SK-N-SH (cell line): Measurements from ENCODE around the gene DDX4. TPM values are rescaled to one million over a fixed set of nuclear protein-coding genes. Genes with fewer than 3 reads are reported as not detected.
"Not testable (repeated sequence)": the region's sequence is repeated elsewhere in the genome, so short reads cannot be mapped to it uniquely, and the experiment has no call there.

Source experiments
- CTCF ChIA-PET: fragments of 300-600, 350-600 bp; formaldehyde crosslinking; extraction: SDS; loops from one replicate; lab custom pipeline; 2021; lab: Yijun Ruan, JAX
- POLR2A ChIA-PET: fragments of 350-600 bp; sonication (Branson Sonifier 250); formaldehyde crosslinking; extraction: SDS; loops from one replicate; lab custom pipeline; 2020; ENCODE audit warnings: antibody characterized with exemption, inconsistent platforms; lab: Yijun Ruan, JAX
- DNase-seq: peaks from one replicate; pipeline ENCODE4 v3.0.0; 2012
- H2AFZ ChIP-seq: fragments of 200-600 bp; sonication (generic); 2 replicates; pipeline ENCODE4 v1.8.1; 2016; ENCODE audit warnings: antibody characterized with exemption, mild to moderate bottlenecking, low read depth
- H3F3A ChIP-seq: fragments of 200-600 bp; sonication (generic); replicated peaks from 2 replicates; pipeline ENCODE3; 2016; ENCODE audit warnings: antibody characterized with exemption, mild to moderate bottlenecking; ENCODE audit not compliant: insufficient read depth
- H3K27ac ChIP-seq, 2 experiments: fragments of 200-500 bp in 1 of 2; fragments of 200-600 bp in 1 of 2; sonication (Bioruptor generic) in 1 of 2; sonication (generic), shearing (Covaris generic) in 1 of 2; 2 replicates each; pipeline versions ENCODE4 v1.5.1 to v1.6.1; 2014 to 2016; ENCODE audit warnings: low read depth in 2 of 2, inconsistent platforms in 1 of 2, low read length in 1 of 2, mild to moderate bottlenecking in 1 of 2, mixed read lengths in 1 of 2
- H3K27me3 ChIP-seq: fragments of 200-600 bp; sonication (generic), shearing (Covaris generic); 2 replicates; pipeline ENCODE4 v1.6.1; 2016; ENCODE audit warnings: mixed run types; ENCODE audit not compliant: insufficient read depth
- H3K36me3 ChIP-seq, 2 experiments: fragments of 200-500 bp in 1 of 2; fragments of 200-600 bp in 1 of 2; sonication (Bioruptor generic) in 1 of 2; sonication (generic) in 1 of 2; replicated peaks in 1 of 2; 2 replicates each; pipeline versions ENCODE3 to v1.5.1; 2014 to 2016; ENCODE audit warnings: low read length in 1 of 2, mild to moderate bottlenecking in 1 of 2; ENCODE audit not compliant: insufficient read depth in 2 of 2, control insufficient read depth in 1 of 2
- H3K4me1 ChIP-seq, 2 experiments: fragments of 200-500 bp in 1 of 2; fragments of 200-600 bp in 1 of 2; sonication (Bioruptor generic) in 1 of 2; sonication (generic), shearing (Covaris generic) in 1 of 2; 2 replicates each; pipeline versions ENCODE4 v1.5.1 to v1.6.1; 2014 to 2016; ENCODE audit warnings: low read depth in 1 of 2, low read length in 1 of 2, mixed run types in 1 of 2; ENCODE audit not compliant: insufficient read depth in 2 of 2, control insufficient read depth in 1 of 2
- H3K4me2 ChIP-seq: fragments of 200-600 bp; sonication (generic), shearing (Covaris generic); 2 replicates; pipeline ENCODE4 v1.6.1; 2017; ENCODE audit warnings: mixed run types
- H3K4me3 ChIP-seq, 2 experiments: fragments of 200-500 bp in 1 of 2; fragments of 200-600 bp in 1 of 2; sonication (Bioruptor generic) in 1 of 2; sonication (generic), shearing (Covaris generic) in 1 of 2; 2 replicates each; pipeline versions ENCODE4 v1.5.1 to v1.8.1; 2014 to 2016; ENCODE audit warnings: low read depth in 2 of 2, inconsistent platforms in 1 of 2, low read length in 1 of 2, mild to moderate bottlenecking in 1 of 2, mixed read lengths in 1 of 2, moderate library complexity in 1 of 2
- H3K79me2 ChIP-seq: fragments of 200-600 bp; sonication (generic); 2 replicates; pipeline ENCODE4 v1.8.1; 2017; ENCODE audit warnings: mild to moderate bottlenecking; ENCODE audit not compliant: insufficient read depth
- H3K9ac ChIP-seq: fragments of 200-600 bp; sonication (generic); 2 replicates; pipeline ENCODE4 v1.6.1; 2017; ENCODE audit warnings: mixed run types
- H3K9me2 ChIP-seq: fragments of 200-600 bp; sonication (generic); 2 replicates; pipeline ENCODE4 v1.6.1; 2017; ENCODE audit warnings: mixed run types
- H3K9me3 ChIP-seq: fragments of 200-600 bp; sonication (generic); 2 replicates; pipeline ENCODE4 v1.6.1; 2017; ENCODE audit warnings: mixed run types, mild to moderate bottlenecking, moderate library complexity
- H4K20me1 ChIP-seq: fragments of 200-600 bp; sonication (generic); 2 replicates; pipeline ENCODE4 v1.6.1; 2017; ENCODE audit warnings: mild to moderate bottlenecking, mixed run types; ENCODE audit not compliant: insufficient read depth
- CHD2 ChIP-seq: fragments of 150-350 bp; IDR thresholded peaks from 2 replicates; pipeline ENCODE4 v1.6.1; 2018; ENCODE audit warnings: low read length; ENCODE audit not compliant: partially characterized antibody
- EZH2phosphoT487 ChIP-seq: fragments of 200-600 bp; sonication (generic); IDR thresholded peaks from 2 replicates; pipeline ENCODE4 v1.6.1; 2017; ENCODE audit warnings: low read depth, mixed run types, mild to moderate bottlenecking, antibody characterized with exemption, moderate library complexity, borderline replicate concordance
- FOSL2 ChIP-seq: IDR thresholded peaks from 2 replicates; pipeline ENCODE4 v1.4.0; 2012; ENCODE audit warnings: low read depth, mild to moderate bottlenecking, moderate library complexity, borderline replicate concordance
- FOXJ3 ChIP-seq: sonication (generic); formaldehyde crosslinking; IDR thresholded peaks from 2 replicates; pipeline ENCODE4 v1.5.1; 2020; ENCODE audit warnings: mild to moderate bottlenecking, missing genetic modification reagents
- FOXM1 ChIP-seq: IDR thresholded peaks from 2 replicates; pipeline ENCODE4 v1.4.0; 2012; ENCODE audit warnings: low read depth, mild to moderate bottlenecking
- GATA2 ChIP-seq: sonication (generic); formaldehyde crosslinking; IDR thresholded peaks from 2 replicates; pipeline ENCODE4 v1.5.0; 2020; ENCODE audit warnings: mild to moderate bottlenecking, missing genetic modification reagents
- IRF3 ChIP-seq: fragments of 150-350 bp; IDR thresholded peaks from 2 replicates; pipeline ENCODE4 v1.6.1; 2016; ENCODE audit warnings: mild to moderate bottlenecking, low read depth, low read length
- JUND ChIP-seq: IDR thresholded peaks from 2 replicates; pipeline ENCODE4 v1.4.0; 2012
- MEF2A ChIP-seq: IDR thresholded peaks from 2 replicates; pipeline ENCODE4 v1.4.0; 2012; ENCODE audit warnings: low read depth, borderline replicate concordance
- NFIC ChIP-seq: IDR thresholded peaks from 2 replicates; pipeline ENCODE4 v1.4.0; 2012; ENCODE audit warnings: borderline replicate concordance
- NRF1 ChIP-seq: IDR thresholded peaks from 2 replicates; pipeline ENCODE4 v1.6.1; 2012; ENCODE audit warnings: low read depth, mild to moderate bottlenecking, low read length
- PBX3 ChIP-seq: IDR thresholded peaks from 2 replicates; pipeline ENCODE4; 2012
- RXRA ChIP-seq: IDR thresholded peaks from 2 replicates; pipeline ENCODE4 v1.4.0; 2012; ENCODE audit warnings: low read depth, mild to moderate bottlenecking, borderline replicate concordance
- TEAD4 ChIP-seq: IDR thresholded peaks from 2 replicates; pipeline ENCODE4 v1.4.0; 2012; ENCODE audit warnings: mild to moderate bottlenecking, borderline replicate concordance; ENCODE audit not compliant: insufficient read depth
- USF1 ChIP-seq: IDR thresholded peaks from 2 replicates; pipeline ENCODE4 v1.4.0; 2012; ENCODE audit warnings: low read depth, borderline replicate concordance
- USF2 ChIP-seq: fragments of 150-350 bp; IDR thresholded peaks from 2 replicates; pipeline ENCODE4 v1.6.1; 2017; ENCODE audit warnings: antibody characterized with exemption, low read length, low read depth, borderline replicate concordance
- WGBS: methylation state at CpG from one replicate; pipeline ENCODE4 v1.1.6; 2017; ENCODE audit warnings: low lambda C conversion rate; 5-methylcytosine and 5-hydroxymethylcytosine counted together
- polyA plus RNA-seq, 3 experiments: library from polyadenylated mRNA; depleted of rRNA; stranded (reverse); fragments of >200 nt; gene quantifications; 2 replicates each; pipeline ENCODE4 v1.2.3, GENCODE V29; 2012

DDX4 gene
- polyA plus RNA-seq, 1 of the 3 experiments (the other 2 are of a cell fraction) = not detected

- TF ChIP-seq USF2 (no peak), FOXM1 (no peak), EZH2phosphoT487 (no peak), NFIC (no peak), FOXJ3 (no peak), CHD2 (no peak), FOSL2 (no peak)
Observed at GRCh38 chr5:55800924-55801323, 63.1 kb downstream of the DDX4 start (continued).

GRCh38 chr5:55808814-55809213 is 71.0 kb downstream of the DDX4 start:
- POLR2A ChIA-PET, H3K9me3 ChIP-seq, H2AFZ ChIP-seq, H3K79me2 ChIP-seq, H4K20me1 ChIP-seq, H3K27ac ChIP-seq, H3K9ac ChIP-seq, H3K4me1 ChIP-seq, H3F3A ChIP-seq, H3K27me3 ChIP-seq, H3K4me2 ChIP-seq, H3K36me3 ChIP-seq, CTCF ChIA-PET, H3K4me3 ChIP-seq, H3K9me2 ChIP-seq, DNase-seq: not testable (repeated sequence)
- WGBS = no CpG with 5 or more reads among the region's 7 CpGs

- H3K36me3 ChIP-seq, H4K20me1 ChIP-seq, DNase-seq, H3K79me2 ChIP-seq, H3K4me3 ChIP-seq, H2AFZ ChIP-seq, H3F3A ChIP-seq, H3K9ac ChIP-seq, H3K27ac ChIP-seq, H3K4me2 ChIP-seq, H3K9me2 ChIP-seq, H3K27me3 ChIP-seq, H3K4me1 ChIP-seq, H3K9me3 ChIP-seq, CTCF ChIA-PET: not testable (repeated sequence)
- 74% methylated on average over 4 of the region's 4 CpGs for WGBS
- POLR2A ChIA-PET = interaction anchor here (0.6 kb wide), 1 partner anchor 74 kb away, joined by 3 read pairs; no protein-coding TSS in a partner anchor
Observed at GRCh38 chr5:55815939-55816338, 78.1 kb downstream of the DDX4 start.

GRCh38 chr5:55816342-55816741 is 78.5 kb downstream of the DDX4 start:
- ChIA-PET POLR2A (no interaction called here), CTCF (no interaction called here)
- no peak overlapping the region for H3K4me2 ChIP-seq
- TF ChIP-seq FOXJ3 = no peak
- peak; percentile 47 for TF ChIP-seq PBX3
- TF ChIP-seq NRF1 = no peak
- TF ChIP-seq JUND = peak; percentile 81
- no peak for TF ChIP-seq MEF2A
- no peak for TF ChIP-seq RXRA
- TF ChIP-seq IRF3 = no peak
- no peak for TF ChIP-seq GATA2 (CRISPR knock-in tag)
- TF ChIP-seq NFIC = peak; percentile 65; the same call in 1 of the 2 replicates
- no peak for TF ChIP-seq TEAD4
- no peak for TF ChIP-seq FOXM1
- no peak for TF ChIP-seq USF2
- TF ChIP-seq FOSL2 = peak; percentile 55; the same call in 1 of the 2 replicates
- no peak for TF ChIP-seq USF1

More at GRCh38 chr5:55816342-55816741, 78.5 kb downstream of the DDX4 start:
- Histone ChIP-seq H3K27me3 (peaks cover 1% of the 10 kb centered on the region; the same call in 1 of the 2 replicates), H3K36me3 (no peaks in the 10 kb centered on the region), H3K79me2 (no peaks in the 10 kb centered on the region), H4K20me1 (no peaks in the 10 kb centered on the region), H3F3A (peaks cover 3% of the 10 kb centered on the region), H2AFZ (no peak overlapping the region), H3K4me1 (no peaks in the 10 kb centered on the region), H3K27ac (no peak overlapping the region), H3K4me3 (no peak overlapping the region), H3K9me2 (0 out of 2 replicates have a peak, but pooled peaks cover 3% of the 10 kb centered on the region), H3K9ac (no peak overlapping the region), H3K9me3 (no peaks in the 10 kb centered on the region)
- DNase-seq = no peak
